GM12872 (cell line): ENCODE data around the gene NAGPA.

Source experiments
- CTCF ChIP-seq: IDR thresholded peaks from 3 replicates; pipeline ENCODE4 v1.5.1; 2011; ENCODE audit warnings: low read depth, mild to moderate bottlenecking, low read length, moderate library complexity; ENCODE audit not compliant: insufficient read depth

The NAGPA gene

GRCh38 chr16:5027575-5028235, 6.0 kb downstream of the NAGPA start:
- no peak for TF ChIP-seq CTCF

GRCh38 chr16:5027086-5027485, 6.6 kb downstream of the NAGPA start:
- TF ChIP-seq CTCF: no peak

GRCh38 chr16:5026664-5027063, 7.1 kb downstream of the NAGPA start:
- no peak for TF ChIP-seq CTCF

- TF ChIP-seq CTCF: peak; percentile 41
Measured at GRCh38 chr16:5025171-5025632, 8.5 kb downstream of the NAGPA start.

- TF ChIP-seq CTCF: 0 out of 3 replicates have a peak, but pooled peaks have one; percentile 4
Measured at GRCh38 chr16:5024632-5025031, 9.1 kb downstream of the NAGPA start.

GRCh38 chr16:5022521-5022920, 11.2 kb downstream of the NAGPA start:
- no peak for TF ChIP-seq CTCF

GRCh38 chr16:5020551-5020950, 13.2 kb downstream of the NAGPA start:
- TF ChIP-seq CTCF: no peak

GRCh38 chr16:5019775-5020174, 14.0 kb downstream of the NAGPA start:
- no peak for TF ChIP-seq CTCF
